ENCODE results near the gene TLCD5.

Gene TLCD5

DNA sequence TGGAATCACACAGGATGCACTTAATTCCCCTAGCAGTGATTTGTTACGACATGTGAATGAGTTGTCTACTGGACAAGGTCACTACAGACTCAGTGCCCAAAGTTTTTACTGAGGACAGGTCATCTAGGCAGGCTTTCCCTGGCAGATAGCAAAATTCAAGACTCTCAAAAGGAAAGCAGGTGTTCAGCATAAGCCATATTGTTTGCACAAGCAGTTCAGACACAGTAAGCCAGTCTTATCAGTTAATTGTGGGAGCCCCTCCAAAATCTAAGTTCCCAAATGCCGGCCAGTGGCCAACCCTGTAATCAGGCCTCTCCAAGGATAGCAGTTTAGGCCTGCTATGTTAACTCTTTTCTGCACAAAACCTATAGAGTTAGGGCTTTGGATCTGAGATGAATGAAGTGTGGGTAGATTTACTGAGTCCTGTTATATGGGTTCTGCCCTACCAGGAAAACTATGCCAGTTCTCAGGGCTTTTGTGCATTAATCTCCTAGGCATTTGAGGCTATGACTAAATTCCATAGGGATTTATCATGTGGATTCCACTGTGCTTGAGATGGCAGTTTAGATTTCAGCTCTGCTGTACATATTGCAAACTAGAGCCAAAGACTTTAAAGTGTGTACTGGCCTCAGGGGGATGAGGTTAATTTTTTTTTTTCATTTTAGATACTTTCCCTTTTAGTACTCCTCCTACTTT is 6.3 kb downstream of the TLCD5 start:
- Histone ChIP-seq H2AFZ (ENCODE audit: insufficient read depth, low read length, poor library complexity) (no peak overlapping the region), H3K4ac (ENCODE audit: low read depth, low read length) (no peak overlapping the region), H3K79me1 (ENCODE audit: low read length) (peaks cover 7% of the 10 kb centered on the region), H3K36me3 (ENCODE audit: control insufficient read depth in 1 of 2, insufficient read depth in 2 of 2, low read length in 2 of 2) (peaks cover 6 to 9% of the 10 kb centered on the region in 2 experiments), H3K79me2 (ENCODE audit: control insufficient read depth, insufficient read depth, low read length, poor library complexity) (peaks cover 4% of the 10 kb centered on the region), H3K4me1 (ENCODE audit: control insufficient read depth in 1 of 2, insufficient read depth in 2 of 2, low read length in 2 of 2) (peaks cover 0 to 3% of the 10 kb centered on the region in 2 experiments), H2BK120ac (ENCODE audit: insufficient read depth, low read length, poor library complexity) (no peak overlapping the region), H2BK5ac (ENCODE audit: low read depth, low read length, poor library complexity) (no peak overlapping the region), H3K14ac (ENCODE audit: low read length) (no peak overlapping the region), H3K27ac (ENCODE audit: low read depth, low read length) (no peak overlapping the region), H2BK12ac (ENCODE audit: low read length) (no peak overlapping the region), H4K8ac (ENCODE audit: low read depth, low read length) (no peak overlapping the region), H3K4me2 (ENCODE audit: low read length) (no peak overlapping the region), H3K9me3 (ENCODE audit: insufficient read depth, low read depth, low read length) (no peaks in the 10 kb centered on the region), H4K12ac (ENCODE audit: low read depth, low read length) (no peak overlapping the region), H3K4me3 (ENCODE audit: low read depth, low read length) (no peak overlapping the region), H3K23ac (ENCODE audit: low read length) (no peak overlapping the region), H3K27me3 (ENCODE audit: insufficient read depth, low read length) (no peaks in the 10 kb centered on the region), H3K9ac (ENCODE audit: low read length) (no peak overlapping the region), H4K91ac (ENCODE audit: low read depth, low read length) (no peak overlapping the region), H3K18ac (ENCODE audit: low read length) (no peak overlapping the region), H2AK5ac (ENCODE audit: low read length) (no peak overlapping the region)
- DNase-seq, result peak; percentile 65 to 84
- no CpG with 5 or more reads among the region's 2 CpGs for WGBS (ENCODE audit: extremely low coverage, insufficient coverage, insufficient read length)

GRCh38 chr11:120332822-120333716 is 8.0 kb downstream of the TLCD5 start:
- H3K4ac ChIP-seq (ENCODE audit: low read depth, low read length), result no peak overlapping the region
- H3K9ac ChIP-seq (ENCODE audit: low read length), result no peak overlapping the region
- no peak overlapping the region for H3K4me3 ChIP-seq (ENCODE audit: low read depth, low read length)
- peaks cover 12% of the 10 kb centered on the region for H3K79me2 ChIP-seq (ENCODE audit: control insufficient read depth, insufficient read depth, low read length, poor library complexity)
- WGBS (ENCODE audit: extremely low coverage, insufficient coverage, insufficient read length), result no CpG with 5 or more reads among the region's 5 CpGs
- H3K27me3 ChIP-seq (ENCODE audit: insufficient read depth, low read length), result no peaks in the 10 kb centered on the region
- peaks cover 0 to 3% of the 10 kb centered on the region in 2 experiments for H3K4me1 ChIP-seq (ENCODE audit: control insufficient read depth in 1 of 2, insufficient read depth in 2 of 2, low read length in 2 of 2)
- H3K14ac ChIP-seq (ENCODE audit: low read length), result no peak overlapping the region
- H3K27ac ChIP-seq (ENCODE audit: low read depth, low read length), result no peak overlapping the region
- no peak overlapping the region for H2BK120ac ChIP-seq (ENCODE audit: insufficient read depth, low read length, poor library complexity)
- H2AFZ ChIP-seq (ENCODE audit: insufficient read depth, low read length, poor library complexity), result no peak overlapping the region
- DNase-seq, result no peak
- H3K23ac ChIP-seq (ENCODE audit: low read length), result no peak overlapping the region
- no peak overlapping the region for H2BK12ac ChIP-seq (ENCODE audit: low read length)
- peaks cover 15% of the 10 kb centered on the region for H3K79me1 ChIP-seq (ENCODE audit: low read length)
- H4K91ac ChIP-seq (ENCODE audit: low read depth, low read length), result no peak overlapping the region
- H3K18ac ChIP-seq (ENCODE audit: low read length), result no peak overlapping the region
- no peaks in the 10 kb centered on the region for H3K9me3 ChIP-seq (ENCODE audit: insufficient read depth, low read depth, low read length)
- no peak overlapping the region for H4K8ac ChIP-seq (ENCODE audit: low read depth, low read length)
- H2AK5ac ChIP-seq (ENCODE audit: low read length), result no peak overlapping the region
- H3K4me2 ChIP-seq (ENCODE audit: low read length), result no peak overlapping the region
- H3K36me3 ChIP-seq (ENCODE audit: control insufficient read depth in 1 of 2, insufficient read depth in 2 of 2, low read length in 2 of 2), result peaks cover 6 to 9% of the 10 kb centered on the region in 2 experiments
- H2BK5ac ChIP-seq (ENCODE audit: low read depth, low read length, poor library complexity), result no peak overlapping the region
- no peak overlapping the region for H4K12ac ChIP-seq (ENCODE audit: low read depth, low read length)

- Histone ChIP-seq H3K9me3 (ENCODE audit: insufficient read depth, low read depth, low read length) (no peaks in the 10 kb centered on the region), H3K4me3 (ENCODE audit: low read depth, low read length) (no peak overlapping the region), H2BK120ac (ENCODE audit: insufficient read depth, low read length, poor library complexity) (no peak overlapping the region), H2BK5ac (ENCODE audit: low read depth, low read length, poor library complexity) (no peak overlapping the region), H3K27me3 (ENCODE audit: insufficient read depth, low read length) (no peaks in the 10 kb centered on the region), H2AK5ac (ENCODE audit: low read length) (no peak overlapping the region), H3K14ac (ENCODE audit: low read length) (no peak overlapping the region), H3K9ac (ENCODE audit: low read length) (no peak overlapping the region), H4K12ac (ENCODE audit: low read depth, low read length) (no peak overlapping the region), H3K36me3 (ENCODE audit: control insufficient read depth in 1 of 2, insufficient read depth in 2 of 2, low read length in 2 of 2) (peaks cover 6 to 9% of the 10 kb centered on the region in 2 experiments), H3K4ac (ENCODE audit: low read depth, low read length) (no peak overlapping the region), H4K91ac (ENCODE audit: low read depth, low read length) (no peak overlapping the region), H2BK12ac (ENCODE audit: low read length) (no peak overlapping the region), H3K4me1 (ENCODE audit: control insufficient read depth in 1 of 2, insufficient read depth in 2 of 2, low read length in 2 of 2) (peaks cover 0 to 3% of the 10 kb centered on the region in 2 experiments), H3K18ac (ENCODE audit: low read length) (no peak overlapping the region), H3K79me1 (ENCODE audit: low read length) (peaks cover 15% of the 10 kb centered on the region), H2AFZ (ENCODE audit: insufficient read depth, low read length, poor library complexity) (no peak overlapping the region), H3K79me2 (ENCODE audit: control insufficient read depth, insufficient read depth, low read length, poor library complexity) (peaks cover 12% of the 10 kb centered on the region), H3K4me2 (ENCODE audit: low read length) (no peak overlapping the region), H4K8ac (ENCODE audit: low read depth, low read length) (no peak overlapping the region), H3K23ac (ENCODE audit: low read length) (no peak overlapping the region), H3K27ac (ENCODE audit: low read depth, low read length) (no peak overlapping the region)
- DNase-seq, result no peak
- no CpG with 5 or more reads among the region's 1 CpG for whole genome bisulfite sequencing (ENCODE audit: extremely low coverage, insufficient coverage, insufficient read length)
These were observed 8.7 kb downstream of the TLCD5 start for GRCh38 chr11:120333801-120334200.

GRCh38 chr11:120334332-120334731 is 9.2 kb downstream of the TLCD5 start:
- H2BK120ac ChIP-seq (ENCODE audit: insufficient read depth, low read length, poor library complexity), result no peak overlapping the region
- H4K8ac ChIP-seq (ENCODE audit: low read depth, low read length), result no peak overlapping the region
- H3K18ac ChIP-seq (ENCODE audit: low read length), result no peak overlapping the region
- H2AK5ac ChIP-seq (ENCODE audit: low read length), result no peak overlapping the region
- no peak overlapping the region for H3K4me3 ChIP-seq (ENCODE audit: low read depth, low read length)
- H3K9me3 ChIP-seq (ENCODE audit: insufficient read depth, low read depth, low read length), result no peaks in the 10 kb centered on the region
- WGBS (ENCODE audit: extremely low coverage, insufficient coverage, insufficient read length), result no CpG with 5 or more reads among the region's 1 CpG
- no peak overlapping the region for H4K91ac ChIP-seq (ENCODE audit: low read depth, low read length)
- no peak overlapping the region for H3K9ac ChIP-seq (ENCODE audit: low read length)
- H2AFZ ChIP-seq (ENCODE audit: insufficient read depth, low read length, poor library complexity), result no peak overlapping the region
- H3K4ac ChIP-seq (ENCODE audit: low read depth, low read length), result no peak overlapping the region
- no peak overlapping the region for H4K12ac ChIP-seq (ENCODE audit: low read depth, low read length)
- H3K14ac ChIP-seq (ENCODE audit: low read length), result no peak overlapping the region
- peaks cover 12% of the 10 kb centered on the region for H3K79me2 ChIP-seq (ENCODE audit: control insufficient read depth, insufficient read depth, low read length, poor library complexity)
- H2BK5ac ChIP-seq (ENCODE audit: low read depth, low read length, poor library complexity), result no peak overlapping the region
- peaks cover 0 to 3% of the 10 kb centered on the region in 2 experiments for H3K4me1 ChIP-seq (ENCODE audit: control insufficient read depth in 1 of 2, insufficient read depth in 2 of 2, low read length in 2 of 2)
- H3K27ac ChIP-seq (ENCODE audit: low read depth, low read length), result no peak overlapping the region
- no peak overlapping the region for H3K4me2 ChIP-seq (ENCODE audit: low read length)
- H3K23ac ChIP-seq (ENCODE audit: low read length), result no peak overlapping the region
- H2BK12ac ChIP-seq (ENCODE audit: low read length), result no peak overlapping the region
- DNase-seq, result no peak
- no peaks in the 10 kb centered on the region for H3K27me3 ChIP-seq (ENCODE audit: insufficient read depth, low read length)
- peaks cover 6 to 9% of the 10 kb centered on the region in 2 experiments for H3K36me3 ChIP-seq (ENCODE audit: control insufficient read depth in 1 of 2, insufficient read depth in 2 of 2, low read length in 2 of 2)
- peaks cover 15% of the 10 kb centered on the region for H3K79me1 ChIP-seq (ENCODE audit: low read length)

Measured in trophoblast cell (in vitro differentiated cells and primary cell).